ENCODE measurements around the gene LMNTD2.

Gene LMNTD2

GRCh38 chr11:559712-560304 lies 730 bp downstream of the LMNTD2 start:
- TF ChIP-seq EZH2 (IDR thresholded peaks at IDR 0.05) (no peak), FOXP2 (optimal IDR thresholded peaks at IDR 0.05; ENCODE audit: control extremely low read depth, extremely low read length, insufficient read depth) (no peak), POLR2AphosphoS5 (IDR thresholded peaks at IDR 0.05; ENCODE audit: borderline replicate concordance, low read depth, low read length) (no peak)
- no peak overlapping the region for H3K27ac ChIP-seq
- peak overlapping the region; percentile 80 for H3K4me3 ChIP-seq

DNA sequence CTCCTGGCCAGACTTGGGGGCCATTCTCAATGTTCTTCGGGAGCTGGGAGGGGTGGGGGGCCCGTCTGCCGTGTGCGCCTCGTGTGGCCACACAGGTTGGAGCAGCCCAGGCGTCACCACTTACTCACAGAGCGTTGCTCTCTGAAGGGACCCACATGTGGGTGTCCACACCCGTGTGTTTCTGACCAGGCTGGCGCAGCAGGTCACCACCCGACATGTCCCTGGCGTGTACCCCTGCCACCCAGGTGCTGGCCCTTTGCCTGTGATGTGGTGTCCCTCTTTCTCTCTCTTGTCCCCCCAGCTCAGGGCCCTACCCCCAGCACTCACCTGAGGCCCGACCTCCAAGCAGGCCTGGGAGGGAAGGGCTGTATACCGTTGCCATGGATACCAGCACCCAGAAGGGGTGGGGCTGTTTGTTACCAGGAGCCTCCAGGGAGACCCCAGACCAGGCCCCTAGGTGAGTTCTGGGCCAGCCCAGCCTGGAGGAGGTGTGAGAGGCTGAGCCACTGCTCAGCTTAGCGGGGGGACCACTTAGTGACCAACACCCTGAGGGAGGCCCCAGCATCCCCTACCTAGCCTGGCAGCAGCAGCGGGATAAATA lies 1.4 kb downstream of the LMNTD2 start:
- Histone ChIP-seq H3K4me3 (no peak overlapping the region), H3K36me3 (ENCODE audit: insufficient read depth, low read length) (no peaks in the 10 kb centered on the region), H3K9ac (ENCODE audit: insufficient read length) (no peak overlapping the region), H3K27ac (no peak overlapping the region), H3K9me3 (ENCODE audit: low read depth, low read length) (no peaks in the 10 kb centered on the region)
- no peak for DNase-seq (ENCODE audit: low read depth, low spot score)
- TF ChIP-seq POLR2AphosphoS5 (IDR thresholded peaks at IDR 0.05; ENCODE audit: borderline replicate concordance, low read depth, low read length) (no peak), FOXP2 (optimal IDR thresholded peaks at IDR 0.05; ENCODE audit: control extremely low read depth, extremely low read length, insufficient read depth) (no peak), EZH2 (IDR thresholded peaks at IDR 0.05) (no peak)

More at GRCh38 chr11:559712-560304, 730 bp downstream of the LMNTD2 start:
- Histone ChIP-seq H3K9ac (ENCODE audit: insufficient read length) (peak overlapping the region; percentile 61), H3K9me3 (ENCODE audit: low read depth, low read length) (no peaks in the 10 kb centered on the region), H3K36me3 (ENCODE audit: insufficient read depth, low read length) (no peaks in the 10 kb centered on the region)
- DNase-seq (ENCODE audit: low read depth, low spot score): no peak

GRCh38 chr11:558503-558902 lies 2.0 kb downstream of the LMNTD2 start:
- H3K4me3 ChIP-seq: no peak overlapping the region
- TF ChIP-seq EZH2 (IDR thresholded peaks at IDR 0.05): no peak
- no peak for TF ChIP-seq FOXP2 (optimal IDR thresholded peaks at IDR 0.05; ENCODE audit: control extremely low read depth, extremely low read length, insufficient read depth)
- no peak for TF ChIP-seq POLR2AphosphoS5 (IDR thresholded peaks at IDR 0.05; ENCODE audit: borderline replicate concordance, low read depth, low read length)
- H3K9ac ChIP-seq (ENCODE audit: insufficient read length): no peak overlapping the region

DNA sequence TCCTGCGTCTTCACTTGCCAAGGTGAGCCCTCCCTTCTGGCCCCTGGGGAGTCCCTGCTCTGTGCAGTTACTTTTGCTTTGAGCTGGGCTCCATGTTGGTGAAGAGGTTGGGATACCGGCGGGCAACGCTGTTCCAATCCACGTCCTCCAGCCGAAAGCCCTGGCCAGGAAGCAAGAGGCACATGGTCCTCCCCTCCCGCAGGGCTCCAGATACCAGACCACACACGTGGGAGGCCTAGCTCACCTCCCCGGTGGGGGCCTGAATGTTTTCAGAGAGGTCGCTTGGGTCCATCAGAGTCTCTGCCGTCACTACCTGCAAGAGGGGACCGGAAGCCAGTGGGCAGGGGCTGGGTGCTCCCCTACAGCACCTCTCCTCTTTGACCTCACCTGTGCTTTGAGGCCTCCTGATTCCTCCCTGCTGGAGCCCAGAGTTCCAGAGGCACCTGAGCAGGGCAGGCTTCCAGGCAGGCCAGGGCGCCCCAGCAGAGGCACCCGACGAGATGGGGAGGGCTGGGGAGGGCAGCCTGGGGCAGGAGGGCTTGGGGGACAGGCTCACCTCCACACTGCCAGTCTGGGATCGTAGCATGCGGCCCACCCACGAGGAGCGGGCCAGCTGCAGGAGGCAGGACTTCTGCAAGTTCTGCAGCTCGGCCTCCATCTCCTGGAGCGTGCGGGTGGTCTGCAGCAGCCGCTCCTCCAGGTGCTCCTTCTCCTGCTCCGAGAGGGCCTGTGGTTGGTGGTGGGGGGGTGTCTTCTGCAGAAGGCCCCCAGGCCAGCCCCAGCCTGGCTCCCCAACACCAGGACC lies 3.0 kb downstream of the LMNTD2 start:
- no peak for DNase-seq (ENCODE audit: low read depth, low spot score)
- Histone ChIP-seq H3K9ac (ENCODE audit: insufficient read length) (no peak overlapping the region), H3K27ac (no peak overlapping the region), H3K36me3 (ENCODE audit: insufficient read depth, low read length) (no peaks in the 10 kb centered on the region), H3K9me3 (ENCODE audit: low read depth, low read length) (no peaks in the 10 kb centered on the region), H3K4me3 (no peak overlapping the region)
- TF ChIP-seq POLR2AphosphoS5 (IDR thresholded peaks at IDR 0.05; ENCODE audit: borderline replicate concordance, low read depth, low read length): no peak
- no peak for TF ChIP-seq EZH2 (IDR thresholded peaks at IDR 0.05)
- no peak for TF ChIP-seq FOXP2 (optimal IDR thresholded peaks at IDR 0.05; ENCODE audit: control extremely low read depth, extremely low read length, insufficient read depth)

More at GRCh38 chr11:558503-558902, 2.0 kb downstream of the LMNTD2 start:
- Histone ChIP-seq H3K27ac (no peak overlapping the region), H3K36me3 (ENCODE audit: insufficient read depth, low read length) (no peaks in the 10 kb centered on the region), H3K9me3 (ENCODE audit: low read depth, low read length) (no peaks in the 10 kb centered on the region)
- no peak for DNase-seq (ENCODE audit: low read depth, low spot score)

GRCh38 chr11:556662-557256 lies 3.8 kb downstream of the LMNTD2 start:
- H3K27ac ChIP-seq: no peak overlapping the region
- H3K36me3 ChIP-seq (ENCODE audit: insufficient read depth, low read length): no peaks in the 10 kb centered on the region
- no peak overlapping the region for H3K9ac ChIP-seq (ENCODE audit: insufficient read length)
- no peak for DNase-seq (ENCODE audit: low read depth, low spot score)
- H3K9me3 ChIP-seq (ENCODE audit: low read depth, low read length): no peaks in the 10 kb centered on the region
- H3K4me3 ChIP-seq: no peak overlapping the region
- TF ChIP-seq EZH2 (IDR thresholded peaks at IDR 0.05) (no peak), POLR2AphosphoS5 (IDR thresholded peaks at IDR 0.05; ENCODE audit: borderline replicate concordance, low read depth, low read length) (no peak), FOXP2 (optimal IDR thresholded peaks at IDR 0.05; ENCODE audit: control extremely low read depth, extremely low read length, insufficient read depth) (no peak)

- H3K4me3 ChIP-seq: peak overlapping the region; percentile 78
- no peak overlapping the region for H3K9ac ChIP-seq (ENCODE audit: insufficient read length)
- H3K27ac ChIP-seq: no peak overlapping the region
- DNase-seq (ENCODE audit: low read depth, low spot score): no peak
- H3K36me3 ChIP-seq (ENCODE audit: insufficient read depth, low read length): no peaks in the 10 kb centered on the region
- no peaks in the 10 kb centered on the region for H3K9me3 ChIP-seq (ENCODE audit: low read depth, low read length)
- no peak for TF ChIP-seq POLR2AphosphoS5 (IDR thresholded peaks at IDR 0.05; ENCODE audit: borderline replicate concordance, low read depth, low read length)
- TF ChIP-seq FOXP2 (optimal IDR thresholded peaks at IDR 0.05; ENCODE audit: control extremely low read depth, extremely low read length, insufficient read depth): no peak
- TF ChIP-seq EZH2 (IDR thresholded peaks at IDR 0.05): no peak
Measured at GRCh38 chr11:555780-556661, 4.5 kb downstream of the LMNTD2 start.

GRCh38 chr11:555227-555779 lies 5.2 kb downstream of the LMNTD2 start:
- Histone ChIP-seq H3K36me3 (ENCODE audit: insufficient read depth, low read length) (no peaks in the 10 kb centered on the region), H3K4me3 (peak overlapping the region; percentile 78), H3K9ac (ENCODE audit: insufficient read length) (no peak overlapping the region), H3K27ac (no peak overlapping the region), H3K9me3 (ENCODE audit: low read depth, low read length) (no peaks in the 10 kb centered on the region)
- TF ChIP-seq EZH2 (IDR thresholded peaks at IDR 0.05): no peak
- TF ChIP-seq POLR2AphosphoS5 (IDR thresholded peaks at IDR 0.05; ENCODE audit: borderline replicate concordance, low read depth, low read length): no peak
- no peak for TF ChIP-seq FOXP2 (optimal IDR thresholded peaks at IDR 0.05; ENCODE audit: control extremely low read depth, extremely low read length, insufficient read depth)
- DNase-seq (ENCODE audit: low read depth, low spot score): no peak
